ENCODE results near the gene DLG5.

- TF ChIP-seq YY1 (IDR thresholded peaks at IDR 0.05; ENCODE audit: insufficient read depth, insufficient read length) (no peak), ZNF274 (IDR thresholded peaks at IDR 0.05; ENCODE audit: low read depth, low read length) (no peak), SUZ12 (IDR thresholded peaks at IDR 0.05; ENCODE audit: extremely low read depth, insufficient read depth, insufficient read length) (no peak)
Observed at GRCh38 chr10:77834540-77834939, 92.0 kb downstream of the DLG5 start.
